ENCODE results near the gene ODR4.

ODR4 gene

GRCh38 chr1:186418503-186418902, 42.9 kb downstream of the ODR4 start:
- DNase-seq (ENCODE audit: insufficient read length, low spot score) (no peak), FAIRE-seq (no peak)
- TF ChIP-seq POU2F2 (IDR thresholded peaks at IDR 0.05; ENCODE audit: low read depth, low read length) (no peak), PAX5 (IDR thresholded peaks at IDR 0.05; ENCODE audit: insufficient read depth, low read length, severe bottlenecking) (no peak), SPI1 (IDR thresholded peaks at IDR 0.05; ENCODE audit: low read depth, low read length) (no peak), POLR2AphosphoS5 (IDR thresholded peaks at IDR 0.05; ENCODE audit: low read depth, low read length) (no peak), TAF1 (IDR thresholded peaks at IDR 0.05; ENCODE audit: low read depth, low read length) (no peak), POLR2A (IDR thresholded peaks at IDR 0.05; ENCODE audit: low read depth, low read length) (no peak)

GRCh38 chr1:186420311-186420710, 44.7 kb downstream of the ODR4 start:
- FAIRE-seq: no peak

GRCh38 chr1:186420923-186421322, 45.3 kb downstream of the ODR4 start:
- DNase-seq (ENCODE audit: insufficient read length, low spot score): peak; percentile 4
- FAIRE-seq: no peak
- TF ChIP-seq SPI1 (IDR thresholded peaks at IDR 0.05; ENCODE audit: low read depth, low read length) (no peak), TAF1 (IDR thresholded peaks at IDR 0.05; ENCODE audit: low read depth, low read length) (no peak), PAX5 (IDR thresholded peaks at IDR 0.05; ENCODE audit: insufficient read depth, low read length, severe bottlenecking) (no peak), POLR2A (IDR thresholded peaks at IDR 0.05; ENCODE audit: low read depth, low read length) (no peak), POU2F2 (IDR thresholded peaks at IDR 0.05; ENCODE audit: low read depth, low read length) (no peak), POLR2AphosphoS5 (IDR thresholded peaks at IDR 0.05; ENCODE audit: low read depth, low read length) (no peak)

More at GRCh38 chr1:186420311-186420710, 44.7 kb downstream of the ODR4 start:
- TF ChIP-seq SPI1 (IDR thresholded peaks at IDR 0.05; ENCODE audit: low read depth, low read length): no peak
- TF ChIP-seq PAX5 (IDR thresholded peaks at IDR 0.05; ENCODE audit: insufficient read depth, low read length, severe bottlenecking): no peak
- no peak for TF ChIP-seq POU2F2 (IDR thresholded peaks at IDR 0.05; ENCODE audit: low read depth, low read length)
- no peak for TF ChIP-seq TAF1 (IDR thresholded peaks at IDR 0.05; ENCODE audit: low read depth, low read length)
- no peak for TF ChIP-seq POLR2AphosphoS5 (IDR thresholded peaks at IDR 0.05; ENCODE audit: low read depth, low read length)
- no peak for TF ChIP-seq POLR2A (IDR thresholded peaks at IDR 0.05; ENCODE audit: low read depth, low read length)
- DNase-seq (ENCODE audit: insufficient read length, low spot score): no peak

GRCh38 chr1:186421446-186421845, 45.8 kb downstream of the ODR4 start:
- FAIRE-seq: no peak
- DNase-seq (ENCODE audit: insufficient read length, low spot score): no peak
- TF ChIP-seq POU2F2 (IDR thresholded peaks at IDR 0.05; ENCODE audit: low read depth, low read length): no peak
- TF ChIP-seq SPI1 (IDR thresholded peaks at IDR 0.05; ENCODE audit: low read depth, low read length): no peak
- TF ChIP-seq TAF1 (IDR thresholded peaks at IDR 0.05; ENCODE audit: low read depth, low read length): no peak
- TF ChIP-seq PAX5 (IDR thresholded peaks at IDR 0.05; ENCODE audit: insufficient read depth, low read length, severe bottlenecking): no peak
- no peak for TF ChIP-seq POLR2A (IDR thresholded peaks at IDR 0.05; ENCODE audit: low read depth, low read length)
- no peak for TF ChIP-seq POLR2AphosphoS5 (IDR thresholded peaks at IDR 0.05; ENCODE audit: low read depth, low read length)

- FAIRE-seq (no peak), DNase-seq (ENCODE audit: insufficient read length, low spot score) (no peak)
- TF ChIP-seq POLR2AphosphoS5 (IDR thresholded peaks at IDR 0.05; ENCODE audit: low read depth, low read length) (no peak), TAF1 (IDR thresholded peaks at IDR 0.05; ENCODE audit: low read depth, low read length) (no peak), PAX5 (IDR thresholded peaks at IDR 0.05; ENCODE audit: insufficient read depth, low read length, severe bottlenecking) (no peak), POLR2A (IDR thresholded peaks at IDR 0.05; ENCODE audit: low read depth, low read length) (no peak), POU2F2 (IDR thresholded peaks at IDR 0.05; ENCODE audit: low read depth, low read length) (no peak), SPI1 (IDR thresholded peaks at IDR 0.05; ENCODE audit: low read depth, low read length) (no peak)
Measured at GRCh38 chr1:186424539-186424938, 48.9 kb downstream of the ODR4 start.

GRCh38 chr1:186426118-186426517, 50.5 kb downstream of the ODR4 start:
- TF ChIP-seq POU2F2 (IDR thresholded peaks at IDR 0.05; ENCODE audit: low read depth, low read length) (no peak), PAX5 (IDR thresholded peaks at IDR 0.05; ENCODE audit: insufficient read depth, low read length, severe bottlenecking) (no peak), POLR2AphosphoS5 (IDR thresholded peaks at IDR 0.05; ENCODE audit: low read depth, low read length) (no peak), SPI1 (IDR thresholded peaks at IDR 0.05; ENCODE audit: low read depth, low read length) (no peak), TAF1 (IDR thresholded peaks at IDR 0.05; ENCODE audit: low read depth, low read length) (no peak), POLR2A (IDR thresholded peaks at IDR 0.05; ENCODE audit: low read depth, low read length) (no peak)
- FAIRE-seq: no peak
- no peak for DNase-seq (ENCODE audit: insufficient read length, low spot score)

- TF ChIP-seq POLR2AphosphoS5 (IDR thresholded peaks at IDR 0.05; ENCODE audit: low read depth, low read length) (no peak), TAF1 (IDR thresholded peaks at IDR 0.05; ENCODE audit: low read depth, low read length) (no peak), SPI1 (IDR thresholded peaks at IDR 0.05; ENCODE audit: low read depth, low read length) (no peak), PAX5 (IDR thresholded peaks at IDR 0.05; ENCODE audit: insufficient read depth, low read length, severe bottlenecking) (no peak), POLR2A (IDR thresholded peaks at IDR 0.05; ENCODE audit: low read depth, low read length) (no peak), POU2F2 (IDR thresholded peaks at IDR 0.05; ENCODE audit: low read depth, low read length) (no peak)
- no peak for FAIRE-seq
- no peak for DNase-seq (ENCODE audit: insufficient read length, low spot score)
Measured at GRCh38 chr1:186429017-186429416, 53.4 kb downstream of the ODR4 start.

- DNase-seq (ENCODE audit: insufficient read length, low spot score): no peak
- no peak for FAIRE-seq
- TF ChIP-seq PAX5 (IDR thresholded peaks at IDR 0.05; ENCODE audit: insufficient read depth, low read length, severe bottlenecking) (no peak), POLR2AphosphoS5 (IDR thresholded peaks at IDR 0.05; ENCODE audit: low read depth, low read length) (no peak), TAF1 (IDR thresholded peaks at IDR 0.05; ENCODE audit: low read depth, low read length) (no peak), SPI1 (IDR thresholded peaks at IDR 0.05; ENCODE audit: low read depth, low read length) (no peak), POU2F2 (IDR thresholded peaks at IDR 0.05; ENCODE audit: low read depth, low read length) (no peak), POLR2A (IDR thresholded peaks at IDR 0.05; ENCODE audit: low read depth, low read length) (no peak)
Measured at GRCh38 chr1:186435336-186435735, 59.7 kb downstream of the ODR4 start.

DNA sequence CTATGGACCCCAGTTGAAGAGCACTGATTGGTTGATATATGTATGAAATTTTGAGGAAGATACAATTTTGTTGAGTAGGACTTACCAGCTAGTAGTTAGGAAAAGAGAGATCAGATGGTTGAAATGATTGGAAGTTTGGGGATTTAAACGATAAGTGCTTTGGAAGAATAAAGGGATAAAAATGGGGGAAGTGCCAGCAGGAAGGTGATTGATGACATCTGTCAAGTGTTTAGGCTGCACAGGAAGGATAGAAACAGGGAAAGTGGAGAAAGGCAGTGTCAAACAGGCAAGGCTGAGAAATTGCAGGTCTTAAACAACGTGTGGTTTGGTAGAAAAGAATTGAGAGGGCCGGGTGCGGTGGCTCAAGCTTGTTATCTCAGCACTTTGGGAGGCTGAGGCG, 62.9 kb downstream of the ODR4 start:
- FAIRE-seq (no peak), DNase-seq (ENCODE audit: insufficient read length, low spot score) (no peak)
- no peak for TF ChIP-seq POLR2A (IDR thresholded peaks at IDR 0.05; ENCODE audit: low read depth, low read length)
- TF ChIP-seq POLR2AphosphoS5 (IDR thresholded peaks at IDR 0.05; ENCODE audit: low read depth, low read length): no peak
- no peak for TF ChIP-seq POU2F2 (IDR thresholded peaks at IDR 0.05; ENCODE audit: low read depth, low read length)
- no peak for TF ChIP-seq SPI1 (IDR thresholded peaks at IDR 0.05; ENCODE audit: low read depth, low read length)
- TF ChIP-seq TAF1 (IDR thresholded peaks at IDR 0.05; ENCODE audit: low read depth, low read length): no peak

- FAIRE-seq (no peak), DNase-seq (ENCODE audit: insufficient read length, low spot score) (no peak)
- TF ChIP-seq PAX5 (IDR thresholded peaks at IDR 0.05; ENCODE audit: insufficient read depth, low read length, severe bottlenecking): no peak
- no peak for TF ChIP-seq TAF1 (IDR thresholded peaks at IDR 0.05; ENCODE audit: low read depth, low read length)
- no peak for TF ChIP-seq POLR2AphosphoS5 (IDR thresholded peaks at IDR 0.05; ENCODE audit: low read depth, low read length)
- no peak for TF ChIP-seq POLR2A (IDR thresholded peaks at IDR 0.05; ENCODE audit: low read depth, low read length)
- TF ChIP-seq SPI1 (IDR thresholded peaks at IDR 0.05; ENCODE audit: low read depth, low read length): no peak
- TF ChIP-seq POU2F2 (IDR thresholded peaks at IDR 0.05; ENCODE audit: low read depth, low read length): no peak
Measured at GRCh38 chr1:186440584-186440983, 64.9 kb downstream of the ODR4 start.

Data from GM12891 (cell line).